Nucleus accumbens (tissue), 56 donors: ENCODE measurements around the gene CAMK2D.
"Not testable (repeated sequence)": the region's sequence is repeated elsewhere in the genome, so short reads cannot be mapped to it uniquely, and the experiment has no call there.

Source experiments
- DNase-seq, 56 donors: peaks; one replicate each; lab custom pipeline; 2025; lab: John Stamatoyannopoulos, UW

CAMK2D gene

GRCh38 chr4:113687067-113687718, 74.3 kb downstream of the CAMK2D start:
- DNase-seq = no peak

GRCh38 chr4:113685157-113685556, 76.4 kb downstream of the CAMK2D start:
- DNase-seq = not testable (repeated sequence)

- peak in 28 of 56 donors; percentile 1 to 47 (median 10) for DNase-seq
Measured at GRCh38 chr4:113684534-113685091, 76.9 kb downstream of the CAMK2D start.

DNA sequence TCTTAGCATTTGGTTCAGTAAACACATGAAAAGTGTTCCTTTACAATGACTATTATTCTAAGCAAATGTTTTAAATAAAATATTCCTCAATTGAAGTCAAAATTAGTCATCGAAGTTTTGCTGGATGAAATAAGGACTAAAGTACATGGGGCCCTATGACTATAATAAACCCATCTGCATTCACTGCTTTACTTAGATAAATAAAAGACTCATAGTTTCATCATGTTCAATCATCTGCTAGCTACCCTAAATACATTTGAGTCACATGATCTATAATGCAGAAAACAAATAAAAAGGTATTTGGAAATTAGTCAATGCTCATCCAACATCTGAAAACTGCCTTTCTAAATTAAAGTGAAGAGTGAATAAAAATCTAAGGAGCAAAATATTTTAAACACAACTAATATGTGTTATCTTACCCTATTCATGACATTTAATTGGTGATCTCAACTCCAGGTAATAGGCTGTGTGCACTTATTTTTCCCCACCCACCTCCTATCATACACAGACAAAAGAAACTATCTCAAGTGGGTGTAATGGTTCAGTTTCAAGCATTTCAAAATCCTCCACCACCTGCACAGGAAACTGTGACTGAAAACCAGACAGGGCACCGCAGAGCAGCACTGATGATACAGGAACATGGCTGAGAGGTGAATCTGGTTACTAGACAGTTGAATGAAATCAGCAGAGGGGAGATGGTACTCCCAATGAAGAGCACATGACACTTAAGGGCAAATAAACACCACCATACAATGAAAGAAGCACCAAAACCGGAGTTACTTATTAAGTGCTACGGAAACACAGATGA, 78.6 kb downstream of the CAMK2D start:
- peak in 4 of 56 donors; percentile 1 to 13 (median 7) for DNase-seq

GRCh38 chr4:113678641-113679040, 82.9 kb downstream of the CAMK2D start:
- DNase-seq = no peak

- no peak for DNase-seq
Measured at GRCh38 chr4:113677325-113677724, 84.2 kb downstream of the CAMK2D start.

DNA sequence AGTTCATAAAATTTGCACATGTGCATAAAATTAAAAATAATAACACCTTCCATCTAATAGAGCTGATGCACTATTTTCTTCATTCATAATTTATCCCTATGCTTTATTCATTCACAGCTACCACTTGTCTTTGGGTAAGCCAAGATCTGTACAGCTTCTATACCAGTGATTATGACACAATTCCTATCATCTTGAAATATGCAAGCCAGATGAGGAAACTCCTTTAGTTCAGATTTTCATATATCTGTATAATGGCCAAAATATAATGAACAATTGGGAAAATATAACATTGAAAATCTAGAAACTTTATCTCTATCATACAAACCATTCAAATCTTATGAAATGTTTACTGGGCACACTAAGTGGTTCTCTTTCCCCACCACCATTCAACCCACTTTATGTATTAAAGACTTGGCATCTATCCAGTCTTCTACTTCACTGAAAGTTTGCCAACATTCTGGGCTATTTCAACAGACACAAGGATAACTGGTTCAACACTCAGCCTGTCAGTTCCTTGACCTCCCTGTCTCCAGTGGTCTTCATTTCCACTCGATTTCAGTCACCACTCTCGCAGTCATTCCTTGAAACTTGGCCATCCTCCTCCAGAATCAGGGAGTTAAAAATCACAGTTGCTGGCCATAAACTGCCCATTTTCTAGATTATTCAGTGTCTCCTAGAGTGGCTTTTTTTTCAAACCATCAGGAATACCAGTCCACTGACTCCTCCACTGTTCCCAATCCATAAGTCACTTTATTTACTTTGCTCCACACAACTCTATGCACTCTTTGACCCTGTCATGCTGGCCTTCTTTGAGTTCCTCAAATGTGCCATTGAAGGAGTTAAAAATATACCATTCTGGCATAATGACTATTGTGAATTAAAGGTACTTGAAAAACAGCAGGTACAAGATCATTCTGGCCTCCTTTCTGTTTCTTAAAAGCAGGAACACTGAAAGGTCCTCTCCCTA, 85.5 kb downstream of the CAMK2D start:
- no peak for DNase-seq

DNA sequence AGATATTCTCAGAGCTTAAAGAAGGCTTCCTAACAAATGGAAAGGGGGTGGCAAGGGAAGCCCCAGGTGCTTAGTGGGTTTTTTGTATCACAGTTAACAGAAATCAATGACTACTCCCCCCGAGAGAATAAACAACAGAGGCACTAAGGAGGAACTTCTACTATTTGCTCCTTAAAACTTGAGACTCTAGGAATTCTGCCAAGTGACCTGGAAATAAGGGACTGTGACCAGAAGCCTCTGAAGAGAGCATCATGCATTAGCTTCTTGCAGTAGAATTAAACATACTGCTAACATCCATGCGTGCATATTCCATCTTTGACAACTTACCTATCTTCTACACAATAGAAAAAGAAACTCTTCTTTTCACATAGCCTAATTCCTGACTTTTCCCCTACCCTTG, 86.8 kb downstream of the CAMK2D start:
- DNase-seq = no peak

DNA sequence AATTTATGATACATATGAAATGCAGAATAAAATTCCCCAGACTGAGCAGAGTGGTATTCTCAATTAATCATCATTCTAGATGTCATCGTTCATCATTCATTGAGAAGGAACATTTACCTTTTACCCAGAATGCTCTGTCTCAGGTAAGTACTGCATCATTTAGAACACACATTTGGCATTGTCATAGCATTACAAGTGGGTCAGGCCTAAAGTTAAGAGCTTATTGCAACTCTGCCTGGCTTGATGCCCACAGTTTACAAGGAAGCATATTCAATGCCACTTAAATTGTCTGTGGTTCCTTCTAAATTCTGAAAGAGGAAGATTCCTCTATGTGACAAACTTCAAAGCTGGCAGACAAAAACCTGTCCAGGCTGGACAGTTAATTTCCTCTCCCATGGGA, 87.3 kb downstream of the CAMK2D start:
- no peak for DNase-seq

GRCh38 chr4:113673450-113673849, 88.1 kb downstream of the CAMK2D start:
- peak in 1 of 56 donors; percentile 5 for DNase-seq

GRCh38 chr4:113666386-113667114, 95.0 kb downstream of the CAMK2D start:
- no peak for DNase-seq

DNA sequence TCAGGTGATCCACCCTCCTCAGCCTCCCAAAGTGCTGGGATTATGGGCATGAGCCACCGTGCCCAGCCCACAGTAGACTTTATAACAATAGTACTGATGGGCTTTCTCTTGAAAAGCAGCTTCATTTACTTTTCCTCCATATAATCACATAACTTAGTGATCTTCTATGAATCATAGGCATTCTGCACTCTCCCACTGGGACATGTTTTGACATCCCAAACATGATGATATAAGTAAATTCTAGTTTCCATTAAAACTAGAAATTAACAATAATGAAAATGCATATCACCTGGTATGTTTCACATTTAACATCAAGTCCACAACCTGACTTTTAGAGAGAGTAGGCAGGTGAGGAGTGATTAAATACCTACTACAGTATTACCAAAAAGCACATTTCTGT, 96.5 kb downstream of the CAMK2D start:
- DNase-seq = no peak

DNA sequence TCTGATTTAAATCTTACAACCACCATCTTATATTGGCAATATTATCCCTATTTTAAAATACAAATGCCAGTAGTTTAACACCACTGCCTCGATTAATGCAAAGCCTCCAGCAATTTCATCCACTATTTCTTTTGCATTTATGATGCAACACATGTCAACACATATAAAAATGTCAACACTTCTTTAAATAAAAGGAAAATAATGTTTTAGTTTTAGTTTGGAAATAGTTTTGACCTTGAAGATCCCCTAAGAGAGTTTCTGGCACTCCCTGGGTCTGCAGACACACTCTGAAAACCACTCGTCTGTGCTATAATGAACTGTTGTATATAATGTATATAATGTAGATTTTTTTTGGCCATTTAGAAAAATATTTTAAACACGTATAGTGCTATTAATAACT, 99.0 kb downstream of the CAMK2D start:
- no peak for DNase-seq

DNA sequence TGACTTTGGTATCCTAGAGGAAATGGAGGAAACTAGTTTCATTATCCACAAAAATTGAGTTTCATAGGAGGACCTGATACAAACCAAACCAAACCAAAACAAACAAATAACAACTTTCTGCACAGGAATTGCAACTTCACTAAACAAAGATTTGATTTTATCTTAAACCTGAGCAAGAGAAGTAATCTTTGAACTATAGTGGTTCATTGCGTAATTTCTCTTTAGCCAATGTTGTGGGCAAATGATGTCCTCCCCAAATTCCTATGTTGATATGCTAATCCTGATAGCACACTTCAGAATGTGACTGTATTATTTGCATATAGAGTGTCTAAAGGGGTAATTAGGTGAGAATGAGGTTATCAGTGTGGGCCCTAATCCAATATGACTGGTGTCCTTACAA, 102.4 kb downstream of the CAMK2D start:
- no peak for DNase-seq

- DNase-seq = no peak
Measured at GRCh38 chr4:113657586-113658233, 103.8 kb downstream of the CAMK2D start.

DNA sequence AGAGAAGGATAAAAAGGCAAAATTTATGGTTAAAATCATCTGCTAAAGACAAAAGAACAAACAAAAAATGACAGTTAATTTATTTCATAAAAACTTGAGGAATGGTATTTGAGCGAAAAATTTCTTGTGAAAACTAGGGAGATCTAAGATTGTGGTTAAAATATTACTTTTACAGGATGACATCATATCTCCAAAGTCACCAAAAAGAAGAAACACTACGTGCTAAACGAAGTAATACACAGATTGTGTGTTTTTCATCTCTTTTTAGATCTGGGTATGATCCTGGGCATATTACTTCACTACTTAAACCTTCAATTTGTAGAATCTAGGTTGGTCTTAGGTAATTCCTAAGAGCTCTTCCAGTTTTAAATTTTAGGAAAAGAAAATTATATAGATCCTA, 107.7 kb downstream of the CAMK2D start:
- DNase-seq = no peak

- no peak for DNase-seq
Measured at GRCh38 chr4:113646442-113646822, 115.1 kb downstream of the CAMK2D start.

GRCh38 chr4:113645771-113646441, 115.6 kb downstream of the CAMK2D start:
- no peak for DNase-seq

DNA sequence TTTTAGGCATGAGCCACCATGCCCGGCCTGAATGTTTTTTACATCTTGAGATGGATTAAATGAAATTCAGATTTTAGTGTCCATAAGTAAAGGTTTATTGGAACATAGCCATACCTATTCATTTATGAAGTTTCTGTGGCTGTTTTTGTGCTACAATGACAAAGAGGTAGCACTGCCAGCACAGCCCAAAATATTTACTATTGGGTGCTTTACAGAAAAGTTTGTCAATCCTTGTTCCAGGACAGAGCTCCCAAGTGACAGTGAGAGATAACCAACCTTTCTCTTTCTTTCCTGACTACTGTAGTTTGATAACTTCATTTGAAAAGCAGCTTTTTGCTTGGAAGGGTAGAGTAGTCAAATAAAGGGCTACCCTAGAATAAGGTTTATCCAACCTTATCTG, 116.2 kb downstream of the CAMK2D start:
- DNase-seq = no peak
